Heart left ventricle (tissue), 16 donors: ENCODE results near the gene MITF. TPM values are rescaled to one million over a fixed set of nuclear protein-coding genes. Genes with fewer than 3 reads are reported as not detected.
"Not testable (repeated sequence)": the region's sequence is repeated elsewhere in the genome, so short reads cannot be mapped to it uniquely, and the experiment has no call there.

Source experiments
- ATAC-seq, 4 donors: fragments of 200-7000 bp; cut with Tn5 transposase; one replicate each; pipeline ENCODE4 v1.9.1; 2020 to 2022; ENCODE audit warnings: moderate library complexity in 4 of 4, mild to moderate bottlenecking in 3 of 4, moderate number of reproducible peaks in 1 of 4
- DNase-seq, 5 donors: peaks; one replicate each; pipeline ENCODE4 v3.0.0-alpha.2; 2020
- H3K27ac ChIP-seq, 12 donors: fragments of 200-600 bp; sonication (generic) in 4 of 12; one replicate each; pipeline versions ENCODE4 v1.5.0 to v1.8.0; 2016 to 2022; ENCODE audit warnings: mild to moderate bottlenecking in 2 of 12
- H3K27me3 ChIP-seq, 9 donors: fragments of 200-600 bp; sonication (generic) in 2 of 9; one replicate each; pipeline versions ENCODE4 v1.5.1 to v1.8.0; 2016 to 2022; ENCODE audit warnings: mild to moderate bottlenecking in 3 of 9
- H3K36me3 ChIP-seq, 9 donors: fragments of 200-600 bp; sonication (generic) in 2 of 9; one replicate each; pipeline versions ENCODE4 v1.5.0 to v1.8.0; 2018 to 2022; ENCODE audit warnings: mild to moderate bottlenecking in 2 of 9
- H3K4me1 ChIP-seq, 12 donors: fragments of 200-600 bp; sonication (generic) in 4 of 12; one replicate each; pipeline versions ENCODE4 v1.5.0 to v1.8.0; 2016 to 2022; ENCODE audit warnings: mild to moderate bottlenecking in 3 of 12
- H3K4me3 ChIP-seq, 12 donors: fragments of 200-600 bp; sonication (generic) in 4 of 12; one replicate each; pipeline versions ENCODE4 v1.5.0 to v1.8.0; 2017 to 2022; ENCODE audit warnings: mild to moderate bottlenecking in 9 of 12, moderate library complexity in 4 of 12
- H3K9me3 ChIP-seq, 12 donors: fragments of 200-600 bp; sonication (generic) in 4 of 12; one replicate each; pipeline versions ENCODE4 v1.5.0 to v1.8.0; 2016 to 2022; ENCODE audit warnings: mild to moderate bottlenecking in 1 of 12
- POLR2A ChIP-seq, 2 donors: fragments of 450-650 bp; IDR thresholded peaks; one replicate each; pipeline ENCODE4 v1.6.1; 2017; ENCODE audit warnings: antibody characterized with exemption in 2 of 2, mild to moderate bottlenecking in 2 of 2, moderate library complexity in 2 of 2
- WGBS, 4 donors: extraction: QIAGEN DNeasy Blood & Tissue Kit in 2 of 4; methylation state at CpG; one replicate each; pipeline versions ENCODE4 v1.1.5 to v1.1.7; 2013 to 2018; 5-methylcytosine and 5-hydroxymethylcytosine counted together
- intact Hi-C, 10 donors: fragments of 100-400 bp; cut with DNase I; formaldehyde crosslinking; loops; one replicate each; pipeline versions ENCODE4 v1.11.1 to v1.14.2; 2022
- polyA plus RNA-seq, 2 donors: library from polyadenylated mRNA; stranded (reverse); fragments of 200-250 nt; gene quantifications; one replicate each; pipeline ENCODE4 v1.2.3, GENCODE V29; 2013
- total RNA-seq, 9 donors: library from RNA; depleted of rRNA in 2 of 9; stranded (reverse); fragments of >200 nt in 2 of 9; fragmentation: NEBNext Ultra II Directional in 3 of 9; extraction: Animal tissue kit (Norgen Biotek cat#: 25700) in 3 of 9; gene quantifications; one replicate each; pipeline versions ENCODE4 v1.1.0 to v1.2.4, GENCODE V29; 2016 to 2023
- TF ChIP-seq, protein P1 (sequence below), 12 donors: fragments of 200-600 bp; sonication (generic) in 4 of 12; IDR thresholded peaks; one replicate each; pipeline versions ENCODE4 v1.5.0 to v1.8.0; 2018 to 2022; ENCODE audit warnings: antibody characterized with exemption in 12 of 12, mild to moderate bottlenecking in 5 of 12
- donor health status: ischemic (EF 13 %, LVEDD 7.1; RV severe dilation, severe dysfunction).
- donor health status: healthy with polysubstance abuse.
- donor health status: DM: no; HTN: yes; CAD: no.
- donor health status: DM: no; HTN: no; CAD: no.
- donor health status: ischemic (EF 25% LVEDD 6.9; RV normal size, moderate dysfunction).
- donor health status: ischemic (EF 25% LVEDD 5.7; RV mildly dilated, moderate dysfunction).
- donor health status: healthy.
- donor health status: DM: yes; HTN: yes; CAD: no.
- donor health status: ischemic (EF 35%, LVEDD 5.7; RV mildly dilated, moderate dysfunction).
- donor health status: nonischemic (EF 11% LVEDD 7.7; RV severe dilation, severe dysfunction).
- donor health status: DM: yes; HTN: yes; CAD: no.
- donor health status: PGD.
- donor health status: ischemic (EF 29% LVEDD 5.4; RV normal size, mild dysfunction).
- donor health status: nonischemic (EF 23%, LVEDD 6.1; RV moderate dilation, normal function).

Gene MITF
- total and polyA plus RNA-seq, 11 donors: 17.9 to 114 (median 81.1) TPM

DNA sequence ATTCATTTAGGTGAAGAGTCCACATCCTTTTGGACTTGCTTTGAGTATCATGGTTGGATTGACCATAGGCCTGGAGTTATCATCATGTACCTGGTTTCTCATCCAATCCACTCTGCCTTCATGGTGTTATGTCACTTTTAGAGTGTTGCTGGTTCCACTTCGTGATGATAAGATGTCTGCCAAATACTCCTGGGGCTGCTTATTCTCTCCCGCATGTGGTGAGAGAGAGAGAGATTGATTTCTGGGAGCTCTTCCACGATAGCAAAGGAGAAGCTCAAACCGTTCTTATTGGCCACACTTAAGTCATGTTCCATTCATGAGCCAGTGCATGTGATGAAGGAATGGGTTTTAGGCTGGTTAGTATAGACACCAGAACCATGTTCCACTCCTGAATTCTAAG lies 47.6 kb downstream of the MITF start:
- no peak for TF ChIP-seq POLR2A (IDR thresholded peaks at IDR 0.05)
- TF ChIP-seq, protein P1, sequence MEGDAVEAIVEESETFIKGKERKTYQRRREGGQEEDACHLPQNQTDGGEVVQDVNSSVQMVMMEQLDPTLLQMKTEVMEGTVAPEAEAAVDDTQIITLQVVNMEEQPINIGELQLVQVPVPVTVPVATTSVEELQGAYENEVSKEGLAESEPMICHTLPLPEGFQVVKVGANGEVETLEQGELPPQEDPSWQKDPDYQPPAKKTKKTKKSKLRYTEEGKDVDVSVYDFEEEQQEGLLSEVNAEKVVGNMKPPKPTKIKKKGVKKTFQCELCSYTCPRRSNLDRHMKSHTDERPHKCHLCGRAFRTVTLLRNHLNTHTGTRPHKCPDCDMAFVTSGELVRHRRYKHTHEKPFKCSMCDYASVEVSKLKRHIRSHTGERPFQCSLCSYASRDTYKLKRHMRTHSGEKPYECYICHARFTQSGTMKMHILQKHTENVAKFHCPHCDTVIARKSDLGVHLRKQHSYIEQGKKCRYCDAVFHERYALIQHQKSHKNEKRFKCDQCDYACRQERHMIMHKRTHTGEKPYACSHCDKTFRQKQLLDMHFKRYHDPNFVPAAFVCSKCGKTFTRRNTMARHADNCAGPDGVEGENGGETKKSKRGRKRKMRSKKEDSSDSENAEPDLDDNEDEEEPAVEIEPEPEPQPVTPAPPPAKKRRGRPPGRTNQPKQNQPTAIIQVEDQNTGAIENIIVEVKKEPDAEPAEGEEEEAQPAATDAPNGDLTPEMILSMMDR (IDR thresholded peaks at IDR 0.05): no peak
- Histone ChIP-seq H3K9me3 (no peaks in the 10 kb centered on the region), H3K36me3 (no peaks in the 10 kb centered on the region), H3K27ac (peak overlapping the region; percentile 2 to 73 (median 52)), H3K4me3 (no peak overlapping the region), H3K27me3 (no peaks in the 10 kb centered on the region), H3K4me1 (peaks cover 11 to 66% (median 50%) of the 10 kb centered on the region in 12 donors)
- WGBS, 4 donors: 39 to 54% (median 44%) methylated on average over 4 of the region's 4 CpGs
- ATAC-seq (peak; percentile 64 to 81 (median 74)), DNase-seq (peak in 1 of 5 donors; percentile 16)
- intact Hi-C loops: loop anchor here in 5 of 10 donors (5.0 to 10.0 kb wide), 3 partner anchors 40 to 52 kb away; partner anchors contain the start of gene MITF (in 2 of the 5)

DNA sequence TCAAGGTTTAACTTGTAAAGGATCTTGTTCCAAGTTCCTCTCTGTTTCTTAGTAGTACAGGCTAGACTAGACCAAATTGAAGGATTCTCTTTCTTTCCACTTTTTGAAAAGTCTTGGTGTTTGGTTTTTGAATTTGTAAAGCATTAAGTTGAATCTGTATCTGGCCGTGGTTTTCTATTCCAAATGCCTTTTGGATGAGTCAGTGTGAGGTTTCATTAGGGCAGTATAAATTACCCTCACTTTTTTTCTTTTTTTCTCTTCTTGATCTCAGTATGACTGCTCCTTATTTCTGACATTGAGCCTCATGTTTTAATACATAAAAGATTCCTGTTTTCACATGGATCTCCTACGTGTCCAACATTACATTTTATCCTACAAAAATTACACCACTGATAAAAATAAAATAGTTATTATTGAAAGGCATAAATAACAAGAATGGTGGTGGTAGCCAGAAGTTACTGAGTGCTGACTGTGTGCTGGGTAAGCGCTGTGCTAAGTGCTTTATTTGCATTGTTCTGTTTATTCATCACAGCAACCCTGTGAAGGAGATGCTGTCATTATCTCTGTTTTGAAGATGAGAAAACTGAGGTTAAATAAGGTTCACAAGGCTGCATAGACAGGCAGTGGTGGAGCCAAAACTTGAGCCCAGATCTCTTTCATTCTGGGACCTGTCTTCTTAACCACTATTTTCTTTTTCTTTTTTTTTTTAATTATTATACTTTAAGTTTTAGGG lies 48.3 kb downstream of the MITF start:
- Histone ChIP-seq H3K4me3 (no peak overlapping the region), H3K4me1 (peaks cover 11 to 71% (median 55%) of the 10 kb centered on the region in 12 donors), H3K9me3 (no peaks in the 10 kb centered on the region), H3K36me3 (no peaks in the 10 kb centered on the region), H3K27ac (peak overlapping the region; percentile 2 to 73 (median 52)), H3K27me3 (no peaks in the 10 kb centered on the region)
- no peak for ATAC-seq
- WGBS, 4 donors: 36 to 52% (median 49%) methylated on average over 3 of the region's 3 CpGs
- intact Hi-C loops: loop anchor here in 5 of 10 donors (5.0 to 10.0 kb wide), 3 partner anchors 40 to 53 kb away; partner anchors contain the start of gene MITF (in 2 of the 5)
- no peak for DNase-seq
- TF ChIP-seq POLR2A (IDR thresholded peaks at IDR 0.05): no peak
- TF ChIP-seq, protein P1 (IDR thresholded peaks at IDR 0.05): no peak

DNA sequence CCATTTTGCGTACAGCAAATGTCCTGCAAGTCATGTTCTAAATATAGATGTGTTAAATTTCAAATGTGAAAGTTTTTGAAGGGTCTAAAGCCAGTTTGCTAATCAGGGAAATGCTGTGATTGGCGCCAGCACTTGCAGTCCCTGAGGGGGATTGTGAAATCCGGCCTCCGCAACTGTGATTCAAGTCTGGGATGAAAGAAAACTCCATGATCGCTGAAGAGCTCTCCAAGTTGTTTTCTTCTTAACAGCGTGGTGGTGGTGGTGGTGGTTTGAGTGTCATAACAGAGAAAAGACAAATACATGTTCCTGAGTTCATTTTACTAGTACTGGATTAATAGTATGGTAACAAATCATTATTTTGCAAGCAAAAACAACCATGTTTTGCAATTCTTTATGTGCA lies 51.8 kb downstream of the MITF start:
- Histone ChIP-seq H3K4me3 (peak overlapping the region in 6 of 12 donors; percentile 2 to 14 (median 4)), H3K36me3 (no peaks in the 10 kb centered on the region), H3K27ac (peak overlapping the region in 11 of 12 donors; percentile 26 to 72 (median 47)), H3K9me3 (no peaks in the 10 kb centered on the region), H3K4me1 (peaks cover 11 to 47% (median 39%) of the 10 kb centered on the region in 12 donors), H3K27me3 (no peaks in the 10 kb centered on the region)
- peak; percentile 58 to 86 (median 70) for DNase-seq
- no peak for TF ChIP-seq POLR2A (IDR thresholded peaks at IDR 0.05)
- TF ChIP-seq, protein P1 (IDR thresholded peaks at IDR 0.05): no peak
- ATAC-seq: peak; percentile 63 to 85 (median 74)
- intact Hi-C loops: loop anchor here (2.0 to 10.0 kb wide), 8 partner anchors 49 to 156 kb away; partner anchors contain the start of gene MITF (in 1 of the 10)
- WGBS, 4 donors: 3 to 13% (median 11%) methylated on average over 6 of the region's 6 CpGs

DNA sequence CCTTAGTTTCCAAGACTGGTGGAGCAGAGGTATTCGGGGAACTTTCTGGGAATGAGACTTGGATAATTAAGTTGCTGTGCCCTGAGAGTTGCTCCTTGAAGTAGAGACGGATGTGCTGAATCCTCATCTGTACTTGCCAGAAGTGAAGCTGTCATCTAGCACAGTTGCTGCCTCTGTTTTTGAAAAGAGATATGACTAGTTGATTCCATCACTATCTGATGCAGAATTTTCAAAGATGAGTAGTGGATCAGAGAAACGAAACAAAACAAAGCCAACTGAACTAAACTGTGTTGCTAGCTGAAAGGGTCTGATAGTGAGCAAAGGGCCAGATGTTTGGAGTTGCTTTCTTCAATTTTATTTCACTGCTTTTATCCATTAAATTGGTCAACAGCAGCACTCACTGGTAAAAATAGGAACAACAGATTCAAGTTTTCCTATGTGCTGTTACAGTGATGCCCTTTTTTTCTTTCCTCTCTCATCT lies 52.7 kb downstream of the MITF start:
- no peaks in the 10 kb centered on the region for H3K36me3 ChIP-seq
- no peaks in the 10 kb centered on the region for H3K27me3 ChIP-seq
- WGBS, 4 donors: 10 to 19% (median 12%) methylated on average over 3 of the region's 3 CpGs
- H3K27ac ChIP-seq: peak overlapping the region in 10 of 12 donors; percentile 26 to 72 (median 45)
- DNase-seq: no peak
- peak overlapping the region in 3 of 12 donors; percentile 6 to 14 (median 7) for H3K4me3 ChIP-seq
- no peak for TF ChIP-seq POLR2A (IDR thresholded peaks at IDR 0.05)
- TF ChIP-seq, protein P1 (IDR thresholded peaks at IDR 0.05): peak in 11 of 12 donors; percentile 28 to 73 (median 56)
- intact Hi-C loops: loop anchor here (2.0 to 10.0 kb wide), 10 partner anchors 50 to 155 kb away; partner anchors contain the start of gene MITF (in 1 of the 10)
- H3K9me3 ChIP-seq: no peaks in the 10 kb centered on the region
- peaks cover 11 to 40% (median 30%) of the 10 kb centered on the region in 12 donors for H3K4me1 ChIP-seq
- peak; percentile 33 to 66 (median 59) for ATAC-seq

DNA sequence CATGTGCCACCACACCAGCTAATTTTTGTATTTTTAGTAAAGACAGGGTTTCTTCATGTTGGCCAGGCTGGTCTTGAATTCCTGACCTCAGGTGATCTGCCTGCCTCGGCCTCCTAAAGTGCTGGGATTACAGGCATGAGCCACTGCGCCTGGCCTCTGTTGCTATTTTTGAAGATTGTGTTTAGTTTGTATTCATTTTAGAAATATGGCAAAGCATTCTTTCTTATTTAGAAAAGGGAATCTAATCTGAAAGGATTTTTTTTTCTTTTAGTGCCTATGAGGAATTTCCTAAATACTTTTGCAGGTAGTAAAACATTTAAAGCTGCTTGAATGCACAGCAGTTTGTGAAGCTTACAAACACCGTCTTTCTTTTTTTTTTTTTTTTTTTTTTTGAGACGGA lies 56.9 kb downstream of the MITF start:
- intact Hi-C loops: loop anchor here in 5 of 10 donors (10.0 kb wide), 3 partner anchors 59 to 149 kb away; no protein-coding TSS in a partner anchor
- H3K4me3 ChIP-seq, H3K9me3 ChIP-seq, ATAC-seq, H3K27ac ChIP-seq, DNase-seq, H3K36me3 ChIP-seq, H3K27me3 ChIP-seq: not testable (repeated sequence)
- peaks cover 5 to 30% (median 17%) of the 10 kb centered on the region in 12 donors for H3K4me1 ChIP-seq
- WGBS, 4 donors: 59 to 82% (median 64%) methylated on average over 3 to 4 of the region's 4 CpGs
